Nucleus accumbens (tissue), 56 donors: ENCODE measurements around the gene COL18A1.

Experiments used
- DNase-seq, 56 donors: peaks; one replicate each; lab custom pipeline; 2025; lab: John Stamatoyannopoulos, UW

COL18A1 gene

GRCh38 chr21:45485686-45486442, 80.9 kb downstream of the COL18A1 start:
- DNase-seq, result no peak

- no peak for DNase-seq
Measured at GRCh38 chr21:45486443-45487160, 81.6 kb downstream of the COL18A1 start.

- DNase-seq, result no peak
Measured at GRCh38 chr21:45487161-45487806, 82.3 kb downstream of the COL18A1 start.

- DNase-seq, result no peak
Measured at GRCh38 chr21:45487891-45488600, 83.1 kb downstream of the COL18A1 start.

- no peak for DNase-seq
Measured at GRCh38 chr21:45488931-45489721, 84.2 kb downstream of the COL18A1 start.

GRCh38 chr21:45489722-45489982, 84.7 kb downstream of the COL18A1 start:
- no peak for DNase-seq

GRCh38 chr21:45490049-45490731, 85.2 kb downstream of the COL18A1 start:
- no peak for DNase-seq

GRCh38 chr21:45491056-45491455, 86.1 kb downstream of the COL18A1 start:
- DNase-seq, result no peak

- DNase-seq, result no peak
Measured at GRCh38 chr21:45491623-45492022, 86.7 kb downstream of the COL18A1 start.

GRCh38 chr21:45492765-45493164, 87.8 kb downstream of the COL18A1 start:
- no peak for DNase-seq

GRCh38 chr21:45493401-45494001, 88.5 kb downstream of the COL18A1 start:
- no peak for DNase-seq

GRCh38 chr21:45494135-45494850, 89.3 kb downstream of the COL18A1 start:
- DNase-seq, result no peak

GRCh38 chr21:45494851-45495680, 90.1 kb downstream of the COL18A1 start:
- no peak for DNase-seq

- DNase-seq, result no peak
Measured at GRCh38 chr21:45496151-45496967, 91.4 kb downstream of the COL18A1 start.

- no peak for DNase-seq
Measured at GRCh38 chr21:45496968-45497845, 92.2 kb downstream of the COL18A1 start.
